Measurements from ENCODE around the gene HK2.
"Not testable (repeated sequence)": the region's sequence is repeated elsewhere in the genome, so short reads cannot be mapped to it uniquely, and the experiment has no call there.

Gene HK2

DNA sequence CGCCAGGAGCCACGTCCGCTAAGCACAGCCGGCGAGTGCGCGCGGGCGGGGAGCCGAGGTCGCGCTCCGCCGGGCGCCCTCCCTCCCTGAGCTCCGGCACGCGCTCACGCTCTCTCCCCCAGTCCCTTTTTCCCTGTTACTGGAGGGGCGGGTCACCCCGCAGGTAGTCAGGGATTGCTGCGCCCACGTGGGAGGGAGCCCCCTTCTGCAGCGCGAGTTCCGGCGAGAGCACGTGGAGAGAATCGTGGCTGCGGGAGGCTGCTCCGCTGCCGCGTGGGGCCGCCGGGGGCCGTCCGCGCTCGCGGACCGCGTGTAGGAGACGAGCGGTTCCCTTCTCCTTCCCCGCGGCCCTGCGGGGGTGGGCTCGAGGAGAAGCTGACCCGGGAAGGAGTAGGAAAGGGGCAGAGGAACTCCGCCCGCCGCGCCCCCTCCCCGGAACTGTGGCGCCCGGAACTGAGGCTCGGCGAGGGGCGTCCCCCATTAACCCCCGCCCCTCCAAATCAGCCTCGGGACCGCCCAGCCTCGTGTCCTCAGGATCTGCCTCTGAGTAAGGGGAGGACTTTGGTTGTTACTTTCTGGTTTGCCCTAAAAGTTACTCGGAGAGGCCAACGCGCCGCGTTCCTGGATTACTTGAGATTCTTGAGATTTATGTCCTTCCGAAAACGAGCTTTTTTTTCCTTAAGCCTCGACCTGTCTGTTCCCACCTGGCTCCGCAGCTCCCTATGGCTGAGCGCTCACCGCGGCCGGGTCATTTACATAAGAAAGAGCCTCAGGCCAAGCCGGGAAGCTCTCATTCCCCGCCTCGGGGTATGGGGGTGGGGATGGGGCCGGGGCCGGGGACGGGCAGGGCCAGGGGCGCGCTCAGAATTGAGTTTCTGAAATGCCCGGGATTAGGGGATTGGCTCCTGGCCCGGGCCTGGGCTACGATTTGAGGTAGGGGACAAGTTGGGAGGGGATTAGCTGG is 1.1 kb downstream of the HK2 start:
- in situ Hi-C loops (cut with HindIII; ENCODE audit: low sequenced_read_pairs), result no loop called here

DNA sequence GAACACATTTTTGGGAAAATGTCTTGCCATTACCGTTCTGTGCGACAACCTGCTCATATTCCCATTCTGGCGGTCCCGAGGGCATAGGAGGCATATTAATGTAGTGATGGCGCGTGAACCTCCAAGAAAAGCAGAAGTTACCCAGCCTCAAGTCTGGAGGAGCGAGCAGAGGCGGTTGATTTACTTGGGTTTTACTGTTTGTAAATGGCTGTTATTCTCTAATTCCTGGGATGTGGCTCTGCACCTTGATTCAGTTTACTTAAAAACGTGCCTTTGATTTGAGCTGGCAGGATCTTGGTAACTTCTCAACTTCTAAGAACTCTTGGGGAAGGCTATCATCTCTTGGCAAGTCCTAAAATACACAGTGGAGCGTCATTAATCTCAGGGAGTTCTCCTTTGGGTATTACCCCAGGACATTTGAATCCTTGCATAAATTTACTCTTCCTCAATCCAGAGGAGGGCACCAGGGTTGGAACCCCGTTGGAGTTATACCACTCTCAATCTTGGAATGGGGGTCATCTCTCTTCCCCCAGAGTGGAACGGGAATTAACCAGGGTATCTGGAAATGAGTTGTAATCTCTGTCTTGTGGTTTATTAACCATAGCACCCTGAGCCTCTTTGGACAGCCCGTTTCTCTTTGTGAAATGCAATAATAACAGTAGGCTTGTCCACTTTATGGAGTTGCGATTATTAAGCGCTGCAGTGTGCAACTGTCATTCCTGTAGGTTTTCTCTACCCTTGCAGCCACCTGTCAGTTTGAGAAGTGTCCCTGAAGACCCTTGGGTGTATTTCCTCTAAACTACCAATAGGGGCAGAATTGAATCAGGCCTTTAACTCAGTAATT is 2.1 kb downstream of the HK2 start:
- in situ Hi-C loops (cut with HindIII; ENCODE audit: low sequenced_read_pairs), result no loop called here

DNA sequence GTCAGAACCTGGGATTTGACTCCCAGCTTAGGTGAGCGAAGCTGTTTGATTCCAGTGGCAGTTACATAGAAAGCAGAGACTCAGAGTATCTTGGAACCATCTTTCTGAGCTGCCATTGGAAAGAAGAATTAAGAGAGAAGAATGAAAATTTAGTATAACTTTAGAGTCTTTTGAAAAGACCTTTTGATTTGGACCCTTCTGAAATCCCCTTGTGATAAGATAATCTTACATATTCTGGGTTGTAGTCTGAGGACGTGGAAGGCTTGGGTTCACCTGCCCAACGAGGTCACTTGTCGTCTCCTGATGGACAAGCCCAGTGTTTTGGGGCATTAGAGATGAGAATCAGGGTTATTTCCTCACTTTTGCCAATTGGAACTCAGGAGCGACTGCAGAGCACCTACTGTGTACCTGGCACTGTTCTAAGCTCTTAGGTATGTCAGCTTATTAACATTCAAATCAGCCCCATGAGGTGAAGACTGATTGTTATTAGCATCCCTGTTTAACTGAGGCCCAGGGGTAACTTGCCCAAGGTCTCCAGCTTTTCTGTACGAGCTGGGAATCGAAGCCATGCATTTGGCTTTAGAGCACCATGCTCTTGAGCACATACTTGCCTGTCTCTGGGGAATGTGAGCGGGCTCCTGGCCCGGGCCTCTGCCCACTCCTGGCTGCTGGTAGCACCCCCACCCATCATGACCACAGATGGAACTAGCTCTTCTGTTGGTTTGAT is 2.9 kb downstream of the HK2 start:
- in situ Hi-C loops (cut with HindIII; ENCODE audit: low sequenced_read_pairs), result no loop called here

DNA sequence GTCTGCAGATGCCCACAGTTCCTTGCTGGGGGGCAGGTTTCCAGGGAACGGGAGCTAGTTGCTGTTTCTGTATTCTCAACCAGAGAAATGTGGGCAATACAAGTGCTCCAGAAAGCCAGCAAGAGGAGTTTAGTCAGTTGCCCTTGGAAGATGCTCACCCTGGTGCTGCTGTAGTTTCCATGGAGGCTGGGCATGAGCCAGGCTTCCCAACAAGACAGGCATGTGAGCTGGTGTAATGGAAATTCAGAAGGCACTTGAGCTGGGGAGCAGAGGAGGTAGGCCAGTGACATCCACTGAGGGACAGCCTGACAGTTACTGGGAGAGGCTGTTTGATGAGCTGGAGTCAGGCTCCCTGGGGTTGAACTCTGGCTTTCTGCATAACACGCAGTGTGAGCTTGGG is 7.7 kb downstream of the HK2 start:
- in situ Hi-C loops (cut with HindIII; ENCODE audit: low sequenced_read_pairs), result no loop called here

DNA sequence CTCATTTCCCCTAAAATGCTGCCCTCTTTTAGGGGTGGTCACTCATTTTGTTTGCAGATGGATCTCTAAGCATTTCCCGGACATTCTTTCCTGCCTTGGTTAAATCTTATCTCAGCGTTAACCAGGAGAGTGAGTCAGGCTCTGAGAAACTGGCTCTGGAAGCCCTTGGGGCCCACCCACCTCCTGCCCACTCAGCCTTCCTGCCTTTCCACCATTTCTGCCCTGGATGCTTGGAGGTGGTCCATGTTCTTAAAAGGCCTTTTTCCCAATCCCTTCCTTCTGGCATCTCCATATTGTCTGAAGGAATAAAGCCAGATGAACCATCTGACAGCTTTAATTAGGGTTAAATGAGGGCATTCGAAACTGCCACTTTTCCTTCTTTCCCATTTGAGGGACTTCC is 9.5 kb downstream of the HK2 start:
- in situ Hi-C loops (cut with HindIII; ENCODE audit: low sequenced_read_pairs), result no loop called here

DNA sequence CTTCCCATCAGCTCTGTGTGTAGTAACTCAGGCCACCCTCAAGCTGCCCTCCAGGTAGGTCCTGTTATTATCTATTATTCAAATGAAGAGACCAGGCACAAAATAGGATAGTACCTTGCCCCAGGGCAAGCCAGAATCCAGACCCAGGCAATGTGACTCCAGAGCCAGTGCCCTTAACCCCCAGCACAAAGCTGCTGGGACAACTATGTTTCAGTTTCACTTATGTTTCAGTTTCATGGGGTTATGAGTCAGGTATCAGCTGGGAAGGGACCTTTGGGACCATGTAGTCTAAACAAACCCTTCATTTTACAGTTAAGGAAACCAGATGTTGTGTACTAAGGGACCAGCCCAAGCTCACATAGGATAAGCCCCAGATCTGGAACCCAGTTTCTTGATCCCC is 10.0 kb downstream of the HK2 start:
- in situ Hi-C loops (cut with HindIII; ENCODE audit: low sequenced_read_pairs), result no loop called here

DNA sequence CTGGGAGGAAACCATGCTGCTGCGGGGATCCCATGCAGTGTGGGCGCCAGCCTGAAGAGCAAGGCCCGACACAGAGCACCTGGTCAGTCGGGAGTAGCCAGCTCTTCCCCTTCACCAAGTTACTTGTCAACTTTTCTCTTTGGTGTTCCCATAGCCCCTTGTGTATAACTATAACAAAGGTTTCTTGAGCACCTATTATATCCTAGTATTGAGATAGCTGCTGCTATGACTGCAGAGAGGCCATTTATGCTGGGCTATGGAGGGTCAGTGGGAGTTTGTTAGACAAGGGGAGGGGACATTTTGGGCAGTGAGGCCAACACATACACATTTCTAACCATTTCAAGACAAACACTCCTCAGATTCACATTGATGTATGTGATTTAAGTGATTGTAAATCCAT is 10.8 kb downstream of the HK2 start:
- in situ Hi-C loops (cut with HindIII; ENCODE audit: low sequenced_read_pairs), result no loop called here

DNA sequence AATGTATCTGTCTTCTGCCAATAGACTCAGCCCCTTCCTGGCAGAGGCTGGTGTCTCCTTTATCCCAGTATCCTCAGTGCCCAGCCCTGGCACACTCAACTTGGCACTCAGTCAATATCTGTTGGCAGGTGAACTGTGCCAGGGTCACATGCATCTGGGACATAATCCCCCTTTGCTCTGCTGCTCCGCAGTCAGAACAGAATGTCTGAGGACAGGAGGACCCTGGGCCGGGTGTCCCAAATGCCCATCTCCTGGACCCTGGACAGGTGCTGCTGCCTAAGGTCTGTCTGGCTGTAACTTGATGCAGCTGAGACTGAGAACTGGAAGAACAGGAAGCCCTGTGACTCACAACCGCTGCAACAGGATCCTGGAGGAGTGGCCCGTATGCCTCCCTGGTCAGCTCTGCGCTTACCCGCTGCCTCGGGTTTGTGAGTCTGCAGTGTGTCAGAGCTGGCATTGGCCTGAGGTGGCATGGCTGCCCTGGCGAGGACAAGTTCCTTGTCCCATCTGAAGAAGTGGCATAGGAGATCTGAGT is 11.4 kb downstream of the HK2 start:
- in situ Hi-C loops (cut with HindIII; ENCODE audit: low sequenced_read_pairs), result no loop called here

DNA sequence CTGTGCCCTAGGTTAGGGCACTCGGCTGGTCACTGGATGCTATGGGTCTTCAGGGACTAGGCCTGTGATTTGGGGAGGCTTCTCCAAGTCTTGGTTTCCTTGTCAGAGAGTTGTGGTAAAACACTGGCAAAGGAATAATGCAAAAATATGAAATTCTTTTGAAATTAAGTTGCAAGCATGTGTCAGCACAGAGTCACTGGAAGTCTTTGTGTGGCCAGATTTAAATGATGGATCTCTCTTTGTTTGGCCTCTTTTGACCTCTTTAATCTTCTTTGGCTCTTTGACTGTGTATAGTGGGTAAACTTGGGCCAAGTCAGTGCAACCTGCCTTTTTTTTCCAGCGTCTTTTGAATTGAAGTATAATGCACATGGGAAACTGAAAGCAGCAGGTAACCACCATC is 12.1 kb downstream of the HK2 start:
- in situ Hi-C loops (cut with HindIII; ENCODE audit: low sequenced_read_pairs), result no loop called here

DNA sequence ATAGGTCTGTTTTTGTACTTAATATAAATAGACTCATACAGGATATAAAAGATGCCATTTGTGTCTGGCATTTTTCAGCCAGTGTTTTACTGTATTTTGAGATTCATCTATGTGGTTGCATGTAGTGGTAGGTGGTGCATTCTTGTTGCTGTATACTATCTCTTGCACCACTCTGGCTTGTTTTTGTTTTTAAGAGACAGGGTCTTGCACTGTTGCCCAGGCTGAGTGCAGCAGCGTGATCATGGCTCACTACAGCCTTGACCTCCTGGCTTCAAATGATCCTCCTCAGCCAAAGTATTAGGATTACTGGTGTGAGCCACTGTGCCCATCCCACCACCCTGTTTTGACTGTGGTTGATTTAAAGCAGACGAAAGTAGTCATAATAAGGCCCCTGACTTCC is 12.6 kb downstream of the HK2 start:
- in situ Hi-C loops (cut with HindIII; ENCODE audit: low sequenced_read_pairs), result no loop called here

DNA sequence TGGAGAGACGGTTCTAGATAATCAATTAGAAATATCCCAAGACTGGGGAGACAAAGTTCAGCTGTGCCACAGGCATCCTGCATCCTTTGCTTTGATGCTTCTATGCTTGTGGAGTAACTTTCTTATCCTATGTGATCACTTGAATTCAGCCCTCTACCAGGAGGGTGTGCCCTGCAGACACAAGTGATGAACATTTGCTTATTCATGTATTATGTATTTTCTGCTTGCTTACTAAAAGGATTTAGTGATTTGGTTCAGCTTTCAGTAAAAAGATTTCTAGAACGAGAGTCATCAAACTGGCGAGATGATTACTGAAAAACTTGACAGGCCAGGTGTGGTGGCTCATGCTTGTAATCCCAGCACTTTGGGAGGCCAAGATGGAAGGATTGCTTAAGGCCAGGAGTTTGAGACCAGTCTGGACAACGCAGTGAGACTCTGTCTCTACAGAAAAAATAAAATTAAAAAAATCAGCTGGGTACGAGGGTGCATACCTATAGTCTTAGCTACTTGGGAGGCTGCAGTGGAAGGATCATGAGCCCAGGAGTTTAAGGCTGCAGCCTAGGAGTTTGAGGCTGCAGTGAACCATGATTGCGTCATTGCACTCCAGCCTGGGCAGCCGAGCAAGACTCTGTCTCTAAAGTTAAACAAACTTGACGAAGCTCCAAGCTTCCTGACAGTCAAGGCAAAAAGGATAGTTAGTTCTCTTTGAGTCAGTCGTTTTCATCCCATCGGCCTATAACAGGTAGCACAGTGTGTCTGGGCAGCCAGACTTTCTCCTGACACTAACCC is 13.3 kb downstream of the HK2 start:
- in situ Hi-C loops (cut with HindIII; ENCODE audit: low sequenced_read_pairs), result no loop called here

DNA sequence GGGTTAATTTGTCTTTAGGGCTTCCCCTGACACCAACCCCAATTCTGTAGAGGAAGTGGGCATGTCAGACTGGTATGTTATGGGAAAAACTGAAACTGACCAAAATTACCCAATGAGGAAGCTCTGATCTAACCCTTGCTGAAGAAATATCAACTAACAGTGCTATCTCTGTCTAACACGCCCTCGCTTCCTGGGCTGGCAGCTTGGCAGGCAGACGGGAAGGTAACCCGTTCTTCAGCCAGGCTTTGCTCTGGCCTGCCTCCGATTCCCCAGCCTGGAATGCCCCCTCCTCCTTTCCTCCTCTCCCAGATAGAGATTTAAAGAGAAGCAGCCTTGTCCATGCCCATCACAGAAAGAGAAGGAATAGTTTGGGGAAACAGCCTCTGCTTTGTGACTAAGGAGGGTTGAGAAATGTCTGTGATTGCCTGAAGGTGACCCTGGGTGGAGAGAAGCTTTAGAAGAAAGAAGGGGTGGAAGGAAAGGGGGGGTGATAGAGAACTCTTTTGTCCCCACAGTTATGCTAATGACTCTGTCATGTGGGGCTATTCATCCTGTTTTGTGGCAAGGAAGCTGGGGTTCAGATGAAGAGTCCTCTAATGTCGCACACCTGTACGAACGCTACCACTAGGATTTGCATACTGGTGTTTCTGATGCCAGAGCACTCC is 15.4 kb downstream of the HK2 start:
- in situ Hi-C loops (cut with HindIII; ENCODE audit: low sequenced_read_pairs), result no loop called here

DNA sequence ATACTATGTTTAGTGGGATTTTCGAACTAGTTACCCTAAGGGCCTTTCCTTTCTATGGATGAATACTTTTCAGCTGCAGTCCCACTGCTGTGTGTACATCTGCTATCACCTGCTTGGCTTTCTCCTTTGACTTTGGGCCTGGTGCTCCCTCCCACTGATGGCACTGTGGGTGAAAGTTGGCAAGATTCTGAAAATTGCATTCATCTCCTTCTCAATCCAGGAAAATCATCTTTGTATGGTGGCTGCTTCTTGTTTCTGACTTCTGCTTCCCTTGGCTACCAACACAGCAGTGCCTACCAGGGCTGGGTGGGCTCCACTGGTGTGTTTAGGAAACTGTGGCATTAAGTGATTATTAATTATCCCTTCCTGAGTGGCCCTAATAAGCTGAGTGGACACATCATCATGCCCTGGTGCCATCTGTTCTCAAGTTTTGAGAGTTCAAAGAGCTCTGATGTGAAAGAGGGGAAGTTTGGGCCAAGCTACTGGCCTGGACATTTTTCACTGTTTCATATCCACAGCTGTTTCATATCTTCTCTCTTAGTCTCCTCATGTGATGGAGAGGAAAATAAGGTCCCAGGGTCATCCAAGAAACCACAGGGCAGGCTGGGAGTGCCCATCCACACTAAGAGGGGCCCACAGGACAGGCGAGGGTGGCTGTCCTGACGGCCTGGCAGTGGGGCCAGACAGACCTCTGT is 16.7 kb downstream of the HK2 start:
- in situ Hi-C loops (cut with HindIII; ENCODE audit: low sequenced_read_pairs), result no loop called here

DNA sequence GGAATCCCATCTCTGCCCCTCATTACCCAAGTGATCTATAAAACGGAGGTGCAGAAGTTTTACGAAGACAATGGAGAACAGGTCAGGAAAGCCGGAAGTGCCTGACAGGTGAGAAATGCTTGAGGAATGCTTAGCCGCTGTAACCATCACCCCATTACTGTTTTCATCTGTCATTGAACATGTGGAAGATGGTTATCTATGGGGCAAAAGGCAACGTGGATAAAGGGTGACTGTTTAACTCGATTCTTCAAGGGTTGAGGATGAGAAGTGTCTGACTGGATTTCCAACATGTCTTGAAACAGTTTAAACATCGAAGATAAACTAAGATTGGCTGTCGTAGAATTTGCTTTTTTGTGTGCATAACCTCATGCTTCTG is 17.3 kb downstream of the HK2 start:
- in situ Hi-C loops (cut with HindIII; ENCODE audit: low sequenced_read_pairs), result no loop called here

DNA sequence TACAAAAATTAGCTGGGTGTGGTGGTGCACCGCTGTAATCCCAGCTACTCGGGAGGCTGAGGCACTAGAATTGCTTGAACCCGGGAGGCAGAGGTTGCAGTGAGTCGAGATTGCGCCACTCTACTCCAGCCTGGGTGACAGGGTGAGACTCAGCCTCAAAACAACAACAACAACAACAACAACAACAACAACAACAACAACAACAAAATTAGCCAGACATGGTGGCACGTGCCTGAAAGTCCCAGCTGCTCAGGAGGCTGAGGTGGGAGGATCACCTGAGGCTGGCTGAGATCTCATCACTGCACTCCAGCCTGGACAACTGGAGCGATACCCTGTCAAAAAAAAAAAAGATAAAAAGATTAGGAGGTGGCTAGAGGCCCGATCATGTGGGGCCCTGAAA is 19.4 kb downstream of the HK2 start:
- in situ Hi-C loops (cut with HindIII; ENCODE audit: low sequenced_read_pairs), result not testable (repeated sequence)

DNA sequence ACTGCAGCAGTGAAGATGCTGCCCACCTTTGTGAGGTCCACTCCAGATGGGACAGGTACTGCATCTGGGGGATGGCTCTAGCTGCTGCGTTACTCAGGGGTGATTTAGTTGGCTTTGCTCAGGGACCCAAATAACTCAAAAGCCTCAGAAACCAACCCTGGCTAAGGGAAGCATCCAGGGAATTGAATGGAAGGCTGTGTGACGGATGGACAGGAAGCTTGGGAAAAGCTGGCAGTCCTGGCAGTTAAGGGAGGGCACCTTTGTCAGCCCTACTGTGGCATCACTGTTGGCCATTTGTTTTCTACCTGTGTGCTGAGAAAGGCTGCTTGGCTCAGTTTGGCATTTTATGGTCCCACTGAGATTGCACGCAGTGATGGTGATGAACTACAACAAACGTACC is 20.5 kb downstream of the HK2 start:
- in situ Hi-C loops (cut with HindIII; ENCODE audit: low sequenced_read_pairs), result no loop called here

DNA sequence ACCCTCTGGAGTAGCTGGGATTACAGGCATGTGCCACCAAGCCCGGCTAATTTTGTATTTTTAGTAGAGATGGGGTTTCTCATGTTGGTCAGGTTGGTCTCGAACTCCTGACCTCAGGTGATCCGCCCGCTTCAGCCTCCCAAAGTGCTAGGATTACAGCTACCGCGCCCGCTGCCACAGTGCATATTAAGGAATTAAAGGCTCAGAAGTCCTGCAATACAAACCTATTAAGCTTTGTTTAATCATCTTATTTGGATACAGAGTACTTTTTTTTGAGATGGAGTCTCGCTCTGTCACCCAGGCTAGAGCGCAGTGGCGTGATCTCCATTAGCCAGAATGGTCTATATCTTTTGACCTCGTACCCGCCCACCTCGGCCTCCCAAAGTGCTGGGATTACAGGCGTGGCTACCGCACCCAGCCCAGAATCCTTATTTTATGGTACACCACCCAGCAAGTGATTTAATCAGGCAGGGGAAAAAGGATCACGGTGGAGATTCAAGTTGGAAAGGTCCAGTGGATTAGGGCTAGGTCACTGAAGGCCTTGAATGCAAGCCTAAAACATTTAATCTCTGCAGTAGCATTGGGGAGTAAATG is 21.3 kb downstream of the HK2 start:
- in situ Hi-C loops (cut with HindIII; ENCODE audit: low sequenced_read_pairs), result not testable (repeated sequence)

DNA sequence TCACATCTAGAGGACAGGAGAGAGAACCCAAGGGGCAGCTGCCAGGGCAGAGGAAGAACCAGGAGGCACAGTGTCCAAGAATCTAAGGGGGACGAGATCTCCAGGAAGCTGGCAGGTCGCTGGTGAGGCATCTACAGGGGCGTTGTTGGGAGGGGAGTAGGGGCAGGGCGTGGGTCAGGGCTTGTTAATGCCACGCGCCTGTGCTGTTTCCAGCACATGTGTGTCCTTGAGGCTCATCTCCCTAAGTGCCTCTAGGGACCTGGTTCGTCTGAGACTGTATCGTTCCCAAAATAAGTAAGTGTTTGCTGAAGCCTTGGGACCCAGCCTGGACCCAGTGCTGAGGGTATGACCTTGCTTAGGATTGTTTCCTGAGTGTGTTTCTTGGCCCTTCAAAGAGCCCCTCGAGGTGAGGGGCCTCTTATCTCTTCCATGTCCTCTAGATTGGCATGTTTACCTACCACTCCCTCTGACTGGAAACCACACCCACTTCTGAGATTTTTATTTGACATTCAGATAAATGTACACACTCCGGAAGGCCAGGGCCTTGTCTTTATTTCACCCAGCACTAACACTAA is 22.2 kb downstream of the HK2 start:
- in situ Hi-C loops (cut with HindIII; ENCODE audit: low sequenced_read_pairs), result no loop called here
